Measurements from ENCODE around the gene ABHD12. TPM values are rescaled to one million over a fixed set of nuclear protein-coding genes. Genes with fewer than 3 reads are reported as not detected.

The ABHD12 gene
- total and polyA plus RNA-seq, 2 experiments from 2014 or later: 69.5 to 187 TPM

- no peak overlapping the region for H2AFZ ChIP-seq
- H3K36me3 ChIP-seq (replicated peaks; ENCODE audit: insufficient read depth, low read depth): no peaks in the 10 kb centered on the region
- peak overlapping the region; percentile 49 for H3K4me2 ChIP-seq
- peaks cover 35% of the 10 kb centered on the region for H3K4me1 ChIP-seq (ENCODE audit: insufficient read depth)
- no peaks in the 10 kb centered on the region for H3K9me3 ChIP-seq (ENCODE audit: low read depth)
- H3K27me3 ChIP-seq: no peaks in the 10 kb centered on the region
- peaks cover 3% of the 10 kb centered on the region for H4K20me1 ChIP-seq (ENCODE audit: insufficient read depth, poor library complexity, severe bottlenecking)
- DNase-seq (ENCODE audit: low spot score): peak; percentile 35
- peaks cover 77% of the 10 kb centered on the region for H3K79me2 ChIP-seq
- H3K27ac ChIP-seq: peak overlapping the region; percentile 76
- no peak overlapping the region for H3K4me3 ChIP-seq
- TF ChIP-seq EZH2phosphoT487 (IDR thresholded peaks at IDR 0.05; ENCODE audit: low read depth, severe bottlenecking, unreplicated experiment): no peak
- TF ChIP-seq EZH2 (IDR thresholded peaks at IDR 0.05; ENCODE audit: borderline replicate concordance): no peak
- H3K9me2 ChIP-seq (replicated peaks; ENCODE audit: insufficient read depth): no peaks in the 10 kb centered on the region
- whole genome bisulfite sequencing (ENCODE audit: low lambda C conversion rate, missing lambda C conversion rate): 40% methylated on average over 15 of the region's 15 CpGs
These were observed 36.6 kb downstream of the ABHD12 start for GRCh38 chr20:25353747-25354705.

- no peak for TF ChIP-seq EZH2phosphoT487 (IDR thresholded peaks at IDR 0.05; ENCODE audit: low read depth, severe bottlenecking, unreplicated experiment)
- no peak for TF ChIP-seq EZH2 (IDR thresholded peaks at IDR 0.05; ENCODE audit: borderline replicate concordance)
- no peak for TF ChIP-seq CTCF (IDR thresholded peaks at IDR 0.05; ENCODE audit: poor library complexity)
- H3K79me2 ChIP-seq: peaks cover 75% of the 10 kb centered on the region
- no peaks in the 10 kb centered on the region for H3K9me2 ChIP-seq (replicated peaks; ENCODE audit: insufficient read depth)
- no peaks in the 10 kb centered on the region for H3K9me3 ChIP-seq (ENCODE audit: low read depth)
- no peak overlapping the region for H3K4me3 ChIP-seq
- H3K27ac ChIP-seq: peak overlapping the region; percentile 76
- no peak overlapping the region for H2AFZ ChIP-seq
- H4K20me1 ChIP-seq (ENCODE audit: insufficient read depth, poor library complexity, severe bottlenecking): peaks cover 3% of the 10 kb centered on the region
- no peaks in the 10 kb centered on the region for H3K36me3 ChIP-seq (replicated peaks; ENCODE audit: insufficient read depth, low read depth)
- 41% methylated on average over 3 of the region's 3 CpGs for WGBS (ENCODE audit: low lambda C conversion rate, missing lambda C conversion rate)
- H3K27me3 ChIP-seq: no peaks in the 10 kb centered on the region
- H3K4me1 ChIP-seq (ENCODE audit: insufficient read depth): peaks cover 35% of the 10 kb centered on the region
- H3K4me2 ChIP-seq: peak overlapping the region; percentile 49
- no peak for DNase-seq (ENCODE audit: low spot score)
These were observed 37.3 kb downstream of the ABHD12 start for GRCh38 chr20:25353353-25353746.

DNA sequence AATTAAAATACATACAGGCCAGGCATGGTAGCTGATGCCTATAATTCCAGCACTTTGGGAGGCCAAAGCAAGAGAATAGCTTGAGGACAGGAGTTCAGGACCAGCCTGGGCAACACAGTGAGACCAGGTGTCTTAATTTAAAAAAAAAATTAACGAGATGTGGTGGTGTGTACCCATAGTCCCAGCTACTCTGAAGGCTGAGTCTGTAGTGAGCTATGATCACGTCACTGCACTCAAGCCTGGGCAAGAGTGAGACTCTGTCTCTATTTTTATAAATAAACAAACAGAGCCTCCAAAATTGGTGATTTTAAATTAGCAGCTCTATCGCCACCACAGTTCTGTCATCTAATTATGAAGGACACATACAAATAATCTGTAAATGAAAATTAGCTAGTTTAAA is 37.9 kb downstream of the ABHD12 start:
- Histone ChIP-seq H3K79me2 (peaks cover 75% of the 10 kb centered on the region), H3K4me1 (ENCODE audit: insufficient read depth) (peaks cover 35% of the 10 kb centered on the region)
- WGBS (ENCODE audit: low lambda C conversion rate, missing lambda C conversion rate): 88% methylated on average over 3 of the region's 3 CpGs

More for the DNA sequence above, 37.9 kb downstream of the ABHD12 start:
- no peak overlapping the region for H2AFZ ChIP-seq
- no peak overlapping the region for H3K4me2 ChIP-seq
- TF ChIP-seq EZH2phosphoT487 (IDR thresholded peaks at IDR 0.05; ENCODE audit: low read depth, severe bottlenecking, unreplicated experiment): no peak
- no peak for TF ChIP-seq CTCF (IDR thresholded peaks at IDR 0.05; ENCODE audit: poor library complexity)
- no peak for TF ChIP-seq EZH2 (IDR thresholded peaks at IDR 0.05; ENCODE audit: borderline replicate concordance)
- peaks cover 3% of the 10 kb centered on the region for H4K20me1 ChIP-seq (ENCODE audit: insufficient read depth, poor library complexity, severe bottlenecking)
- no peak overlapping the region for H3K4me3 ChIP-seq
- DNase-seq (ENCODE audit: low spot score): no peak
- no peaks in the 10 kb centered on the region for H3K9me2 ChIP-seq (replicated peaks; ENCODE audit: insufficient read depth)
- no peaks in the 10 kb centered on the region for H3K9me3 ChIP-seq (ENCODE audit: low read depth)
- H3K27ac ChIP-seq: peak overlapping the region; percentile 35
- H3K36me3 ChIP-seq (replicated peaks; ENCODE audit: insufficient read depth, low read depth): no peaks in the 10 kb centered on the region
- no peaks in the 10 kb centered on the region for H3K27me3 ChIP-seq
